HT1080 (cell line): ENCODE results near the gene TTF1. TPM values are rescaled to one million over a fixed set of nuclear protein-coding genes. Genes with fewer than 3 reads are reported as not detected.
"Not testable (repeated sequence)": the region's sequence is repeated elsewhere in the genome, so short reads cannot be mapped to it uniquely, and the experiment has no call there.

ENCODE experiments used
- DNase-seq: peaks from one replicate; pipeline ENCODE4 v3.0.0-alpha.2; 2015; ENCODE audit warnings: low read depth
- total RNA-seq: library from RNA; depleted of rRNA; stranded (reverse); fragments of >200 nt; shearing (Covaris generic); gene quantifications from 2 replicates; pipeline ENCODE4 v1.2.3, GENCODE V29; 2014

TTF1 gene
- total RNA-seq, 1 experiment from 2014 or later: 18.1 TPM

- DNase-seq: no peak
These were observed 8.1 kb upstream of the TTF1 start for GRCh38 chr9:132414731-132415130.

GRCh38 chr9:132413926-132414325, 7.3 kb upstream of the TTF1 start:
- no peak for DNase-seq

GRCh38 chr9:132412089-132412488, 5.4 kb upstream of the TTF1 start:
- peak; percentile 39 for DNase-seq

GRCh38 chr9:132411091-132411508, 4.5 kb upstream of the TTF1 start:
- peak; percentile 25 for DNase-seq

GRCh38 chr9:132410642-132411041, 4.0 kb upstream of the TTF1 start:
- no peak for DNase-seq

GRCh38 chr9:132409828-132410528, 3.3 kb upstream of the TTF1 start, which contains the start of gene CFAP77:
Gene CFAP77 (plus strand): TSS chr9:132410211. CDS start chr9:132410272, 61 bp downstream.
- DNase-seq: peak; percentile 28

GRCh38 chr9:132408521-132408920, 1.9 kb upstream of the TTF1 start:
- no peak for DNase-seq

GRCh38 chr9:132407196-132407595, 556 bp upstream of the TTF1 start:
- no peak for DNase-seq

- peak; percentile 10 for DNase-seq
These were observed 2.3 kb downstream of the TTF1 start for GRCh38 chr9:132404228-132404881.

GRCh38 chr9:132401824-132402223, 4.8 kb downstream of the TTF1 start:
- DNase-seq: no peak

GRCh38 chr9:132395560-132395959, 11.1 kb downstream of the TTF1 start:
- DNase-seq: no peak

GRCh38 chr9:132391449-132391848, 15.2 kb downstream of the TTF1 start:
- DNase-seq: no peak

- no peak for DNase-seq
These were observed 15.7 kb downstream of the TTF1 start for GRCh38 chr9:132390966-132391365.

GRCh38 chr9:132387133-132387532, 19.5 kb downstream of the TTF1 start:
- DNase-seq: no peak

- no peak for DNase-seq
These were observed 22.3 kb downstream of the TTF1 start for GRCh38 chr9:132384376-132384775.

GRCh38 chr9:132383462-132383883, 23.2 kb downstream of the TTF1 start:
- no peak for DNase-seq

GRCh38 chr9:132381966-132382541, 24.6 kb downstream of the TTF1 start:
- no peak for DNase-seq

- not testable (repeated sequence) for DNase-seq
These were observed 28.2 kb downstream of the TTF1 start for GRCh38 chr9:132378416-132378815.

- DNase-seq: not testable (repeated sequence)
These were observed 28.9 kb downstream of the TTF1 start for GRCh38 chr9:132377769-132378168.

GRCh38 chr9:132372177-132373095, 34.2 kb downstream of the TTF1 start:
- peak; percentile 69 for DNase-seq

GRCh38 chr9:132370592-132370991, 36.0 kb downstream of the TTF1 start:
- no peak for DNase-seq
